NCI-H187 treated with DMSO at 0.1 percent for 48 hours (cell line): Measurements from ENCODE around the gene SEPTIN8.

Experiments used
- DNase-seq: peaks from one replicate; lab custom pipeline; 2025; lab: John Stamatoyannopoulos, UW

The SEPTIN8 gene

DNA sequence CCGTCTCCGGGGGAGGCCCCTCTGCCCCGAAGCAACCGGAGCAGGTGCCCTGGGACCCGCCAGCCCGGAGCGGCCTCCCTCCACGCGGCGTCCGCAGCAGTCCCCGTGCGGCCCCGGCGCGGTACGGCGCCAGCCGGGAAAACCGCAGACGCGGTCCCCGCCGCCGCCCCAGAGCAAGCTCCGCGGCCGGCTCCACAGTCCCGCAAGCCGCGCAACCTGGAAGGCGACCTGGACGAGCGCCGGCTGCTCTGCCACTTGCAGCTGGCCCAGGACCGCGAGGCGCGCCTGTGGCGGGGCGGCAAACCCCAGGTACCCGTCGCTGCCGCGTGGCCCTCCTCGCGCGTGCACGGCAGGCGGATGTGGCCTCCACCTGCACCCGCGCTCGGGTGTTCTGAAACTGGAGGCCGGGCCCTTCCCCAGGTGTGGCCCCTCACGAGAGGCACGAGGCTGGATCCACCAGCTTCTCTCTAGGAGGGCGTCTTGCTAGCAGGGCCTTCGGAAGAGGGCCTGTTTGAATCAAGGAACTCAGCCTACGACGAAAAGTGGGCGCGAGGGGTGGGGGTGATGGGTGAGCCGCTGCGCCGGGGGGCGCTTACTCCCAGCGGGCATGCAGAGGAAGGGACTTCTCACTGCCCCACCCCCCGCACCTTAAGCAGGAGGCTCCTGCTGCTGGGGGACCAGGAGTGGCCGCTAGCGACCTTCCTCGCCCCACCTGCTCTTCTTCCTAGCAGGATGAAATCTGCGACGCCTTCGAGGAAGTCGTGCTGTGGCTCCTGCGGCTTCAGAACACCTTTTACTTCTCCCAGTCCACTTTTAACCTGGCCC is 29.2 kb downstream of the SEPTIN8 start:
- DNase-seq = no peak

DNA sequence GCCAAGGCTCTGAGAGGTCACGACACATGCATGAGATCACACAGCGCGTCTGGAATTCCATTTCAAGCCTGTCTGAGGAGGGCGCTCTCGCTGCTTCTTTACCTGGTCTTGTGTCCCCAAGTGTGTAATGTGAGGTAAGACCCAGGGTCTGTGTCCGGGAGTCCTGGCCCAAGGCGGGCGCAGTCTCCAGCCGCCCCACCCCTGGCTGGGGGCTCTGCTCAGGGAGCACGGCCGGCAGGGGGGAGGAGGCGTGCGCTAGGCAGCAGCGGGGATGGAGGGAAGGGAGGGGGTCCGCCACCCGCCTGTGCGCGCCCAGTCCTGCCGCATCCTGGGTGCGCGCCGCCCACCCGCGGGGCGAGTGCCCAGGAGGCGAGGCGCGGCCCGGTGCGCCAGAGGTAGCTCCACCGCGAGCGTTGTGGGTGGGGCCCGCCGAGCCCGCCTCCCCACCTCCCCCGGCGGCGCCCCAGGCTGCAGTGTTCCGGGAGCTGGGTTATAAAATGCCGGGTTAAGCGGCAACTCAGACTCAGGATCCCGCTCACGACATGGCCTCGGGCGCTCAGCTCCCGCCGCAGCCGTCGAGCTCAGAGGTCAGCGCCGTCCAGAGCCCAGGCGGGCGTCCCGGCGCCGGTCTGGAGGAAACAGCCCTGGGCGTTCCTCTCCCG is 30.0 kb downstream of the SEPTIN8 start, which contains the start of gene CCNI2:
Gene CCNI2, plus strand, starts transcription at position 473 of the 662 bp plus-strand sequence. Its CDS starts 70 bp downstream, at position 543.
- DNase-seq = no peak

DNA sequence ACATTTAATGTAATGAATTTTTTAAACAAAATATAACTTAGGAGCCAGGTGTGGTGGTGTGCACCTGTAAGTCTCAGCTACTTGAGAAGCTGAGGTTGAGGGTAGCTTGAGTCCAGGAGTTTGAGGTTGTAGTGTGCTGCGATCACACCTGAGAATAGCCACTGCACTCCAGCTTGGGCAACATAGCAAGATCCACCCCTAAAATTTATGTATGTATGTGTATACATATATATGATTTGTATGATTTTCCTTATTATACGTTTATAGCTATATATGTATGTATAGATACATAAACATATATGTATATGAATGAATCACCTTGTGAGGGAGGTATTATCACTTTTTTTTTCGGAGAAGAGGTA is 30.5 kb downstream of the SEPTIN8 start:
- DNase-seq = no peak

DNA sequence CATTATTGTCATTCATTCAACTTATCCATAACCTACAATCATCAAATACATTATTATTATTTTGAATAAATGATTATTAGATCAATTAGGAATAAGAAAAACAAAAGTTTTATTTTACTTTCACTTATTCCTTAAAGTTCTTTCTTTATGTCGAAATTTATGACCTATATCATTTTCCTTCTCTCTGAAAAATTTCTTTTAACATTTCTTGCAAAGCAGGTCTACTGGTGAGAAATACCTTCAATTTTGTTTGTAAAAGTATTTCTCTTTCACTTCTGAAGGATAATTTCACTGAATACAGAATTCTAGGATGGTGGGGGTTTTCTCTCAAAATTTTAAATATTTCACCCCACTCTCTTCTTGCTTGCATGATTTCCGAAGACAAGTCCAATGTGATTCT is 32.4 kb downstream of the SEPTIN8 start:
- no peak for DNase-seq

DNA sequence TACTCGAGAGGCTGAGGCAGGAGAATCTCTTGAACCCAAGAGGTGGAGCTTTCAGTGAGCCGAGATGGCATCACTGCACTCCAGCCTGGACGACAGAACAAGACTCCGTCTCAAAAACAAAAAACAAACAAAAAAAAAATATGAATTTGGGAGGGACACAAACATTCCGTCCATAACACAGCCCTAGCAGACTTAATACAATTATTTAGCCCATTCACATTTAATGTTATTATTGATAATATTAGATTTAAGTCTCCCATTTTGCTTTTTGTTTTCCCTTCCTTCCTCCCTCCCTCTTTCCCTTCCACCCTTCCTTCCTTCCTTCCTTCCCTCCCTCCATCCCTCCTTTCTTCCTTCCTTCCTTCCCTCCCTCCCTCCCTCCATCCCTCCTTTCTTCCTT is 34.4 kb downstream of the SEPTIN8 start:
- DNase-seq = no peak

DNA sequence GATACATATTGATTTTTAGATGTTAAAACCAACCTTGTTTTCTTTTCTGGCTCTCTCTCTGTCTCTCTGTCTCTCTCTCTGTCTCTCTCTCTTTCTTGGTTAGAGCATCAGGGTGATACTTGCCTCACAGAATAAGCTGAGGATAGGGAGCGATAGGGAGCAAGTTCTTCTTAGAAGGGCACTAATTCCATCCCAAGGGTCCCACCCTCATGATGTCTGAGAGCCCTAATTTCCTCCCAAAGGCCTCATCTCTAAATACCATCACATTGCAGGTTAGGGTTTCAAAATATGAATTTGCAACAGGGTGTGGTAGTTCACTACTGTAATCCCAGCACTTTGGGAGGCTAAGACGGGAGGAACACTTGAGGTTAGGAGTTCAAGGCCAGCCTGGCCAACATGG is 34.9 kb downstream of the SEPTIN8 start:
- DNase-seq = no peak

DNA sequence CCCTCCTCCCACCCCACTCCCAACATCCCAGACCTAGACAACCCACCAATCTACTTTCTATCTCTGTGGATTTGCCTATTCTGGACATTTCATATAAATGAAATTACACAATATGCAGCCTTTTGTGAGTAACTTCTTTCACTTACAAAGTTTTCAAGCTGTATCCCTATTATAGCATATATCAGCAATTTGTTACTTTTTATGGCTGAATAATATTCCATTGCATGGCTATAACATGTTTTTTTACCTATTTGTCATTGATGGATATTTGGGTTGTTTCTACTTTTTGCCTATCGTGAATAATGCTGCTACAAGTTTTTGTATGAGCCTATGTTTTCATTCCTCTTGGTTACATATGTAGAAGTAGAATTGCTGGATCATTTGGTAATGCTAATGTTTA is 37.8 kb downstream of the SEPTIN8 start:
- no peak for DNase-seq

DNA sequence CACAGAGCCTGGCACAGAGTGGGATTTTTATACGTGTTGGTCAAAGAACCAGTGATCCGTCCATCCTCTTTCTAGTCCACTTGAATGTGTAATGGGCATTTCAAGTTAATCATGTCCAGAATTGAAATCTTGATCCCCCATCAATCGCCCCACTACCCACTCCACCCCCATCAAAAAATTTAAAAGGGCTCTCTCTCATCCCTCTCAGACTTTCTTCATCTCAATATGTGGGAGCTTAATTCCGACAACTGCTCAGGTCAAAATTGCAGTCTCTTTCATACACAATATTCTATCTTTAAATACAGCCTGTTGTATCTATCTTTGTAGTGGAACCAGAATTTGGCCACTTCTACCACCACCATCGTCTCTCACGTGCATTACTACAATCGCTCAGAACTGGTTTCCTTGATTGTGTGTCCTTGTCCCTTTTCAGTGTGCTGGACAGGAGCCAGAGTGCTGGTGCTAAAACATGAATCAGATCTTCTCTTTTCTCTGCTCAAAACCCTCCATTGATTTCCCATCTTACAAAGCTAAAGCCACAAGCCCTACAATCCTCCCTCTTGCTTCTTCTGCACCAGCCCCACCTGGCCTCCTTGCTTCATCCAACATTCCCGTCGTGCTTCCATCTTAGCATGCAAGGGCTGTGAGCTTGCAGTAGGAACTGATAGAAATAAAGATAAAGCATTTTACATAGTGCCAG is 38.9 kb downstream of the SEPTIN8 start:
- DNase-seq = no peak

DNA sequence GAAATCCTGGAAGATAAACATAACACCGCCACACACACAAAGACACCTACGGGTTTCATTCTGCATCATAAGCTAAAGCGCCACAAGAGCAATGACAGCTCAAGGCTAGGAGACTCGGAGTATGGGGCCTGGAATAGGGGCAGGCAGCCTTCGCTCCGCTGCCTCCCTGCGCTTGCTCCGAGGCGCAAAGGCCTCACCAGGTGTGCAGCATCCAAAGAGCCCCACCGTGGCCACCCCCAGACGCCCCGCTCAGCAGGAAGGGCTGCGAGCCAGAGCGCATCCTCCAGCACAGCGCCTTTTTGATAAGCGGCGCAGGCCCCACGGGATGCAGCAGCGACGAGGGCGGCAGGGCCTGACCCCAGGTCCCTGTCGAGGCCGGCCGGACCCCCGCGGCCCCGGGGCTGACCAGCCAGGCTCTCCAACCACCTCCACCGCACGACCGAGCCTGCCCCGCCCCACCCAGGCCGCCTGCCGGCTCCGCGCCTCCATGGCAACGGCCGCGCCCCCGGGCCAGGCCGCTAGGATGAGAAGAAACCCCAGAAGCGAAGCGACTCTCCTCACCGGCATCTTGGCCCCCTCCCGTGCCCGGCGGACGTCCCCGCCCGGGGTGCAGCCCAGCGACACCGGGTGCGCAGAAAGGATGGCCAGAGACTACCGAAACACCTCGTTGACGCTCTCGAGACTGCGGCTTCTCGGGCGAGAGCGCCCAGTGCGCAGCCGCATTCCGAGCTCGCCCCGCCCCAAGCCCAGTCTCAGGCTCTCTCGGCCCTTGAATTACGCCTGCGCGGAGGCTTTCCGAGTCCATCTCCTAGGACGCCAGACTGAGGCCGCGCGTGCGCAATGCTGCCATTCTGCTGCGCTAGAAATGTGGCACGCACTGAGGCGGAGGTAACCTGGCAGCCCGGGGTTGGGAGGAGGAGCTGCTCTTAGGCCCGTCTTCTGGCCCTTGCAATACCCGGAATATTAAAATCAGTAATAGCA is 39.9 kb downstream of the SEPTIN8 start, which contains the start of gene KIF3A:
Gene KIF3A, minus strand, starts transcription at position 694 of the 981 bp plus-strand sequence. Its CDS starts 127 bp downstream, at position 567.
- DNase-seq = peak; percentile 73

DNA sequence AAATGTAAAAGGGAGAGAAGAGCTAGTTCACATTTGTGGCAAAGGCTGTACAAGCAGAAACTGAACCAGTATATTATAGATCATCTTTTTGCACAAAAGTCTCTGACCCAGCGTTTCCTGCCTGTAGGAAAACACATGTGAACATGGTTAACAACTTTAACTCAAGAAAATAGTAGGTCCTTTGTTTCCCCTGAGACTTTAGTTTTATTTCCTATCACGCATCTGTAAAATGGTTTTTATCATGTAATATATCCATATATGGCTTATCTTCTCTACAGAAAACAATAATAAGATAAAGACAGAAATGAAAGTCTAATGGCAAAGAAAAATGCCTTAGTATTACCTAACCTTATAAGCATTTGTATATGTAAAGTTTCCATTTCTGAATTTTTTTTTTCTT is 42.4 kb downstream of the SEPTIN8 start:
- DNase-seq = no peak

DNA sequence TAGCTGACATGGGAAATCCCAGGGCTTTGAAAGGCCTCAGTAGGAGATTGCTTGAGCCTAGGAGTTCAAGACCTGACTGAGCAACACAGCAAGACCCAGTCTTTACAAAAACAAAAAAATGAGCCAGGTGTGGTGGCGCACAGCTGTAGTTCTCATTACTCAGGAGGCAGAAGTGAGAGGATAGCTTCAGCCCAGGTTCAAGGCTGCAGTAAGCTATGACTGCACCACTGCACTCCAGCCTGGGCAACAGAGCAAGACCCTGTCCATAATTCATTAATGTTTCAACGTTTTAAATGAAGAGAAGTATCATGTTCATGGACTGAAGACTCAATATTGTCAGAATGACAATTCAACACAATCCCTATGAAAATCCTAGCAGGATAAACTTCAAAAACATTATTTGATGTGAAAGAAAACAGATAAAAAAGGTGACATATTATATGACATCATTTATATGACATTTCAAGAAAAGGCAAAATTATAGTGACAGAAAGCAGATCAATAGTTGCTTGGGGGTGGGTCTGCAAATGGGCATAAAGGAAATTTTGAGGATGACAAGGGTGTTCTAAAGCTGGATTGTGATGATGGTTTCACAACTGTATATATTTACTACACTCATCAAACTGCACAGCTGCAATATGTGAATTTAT is 43.4 kb downstream of the SEPTIN8 start:
- DNase-seq = no peak

DNA sequence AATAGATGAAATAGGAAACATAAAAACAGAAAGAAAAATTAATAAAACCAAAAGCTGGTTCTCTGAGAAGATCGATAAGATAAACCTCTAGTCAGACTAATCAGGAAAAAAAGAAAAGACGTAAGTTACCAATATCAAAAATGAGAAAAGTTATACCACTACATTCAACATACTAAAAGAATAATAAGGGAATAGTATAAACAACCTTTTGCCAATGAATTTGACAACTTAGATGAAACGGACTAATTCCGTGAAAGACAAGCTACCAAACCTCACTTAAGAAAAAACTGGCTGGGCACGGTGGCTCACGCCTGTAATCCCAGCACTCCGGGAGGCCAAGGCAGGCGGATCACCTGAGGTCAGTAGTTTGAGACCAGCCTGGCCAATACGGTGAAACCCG is 47.1 kb downstream of the SEPTIN8 start:
- no peak for DNase-seq

DNA sequence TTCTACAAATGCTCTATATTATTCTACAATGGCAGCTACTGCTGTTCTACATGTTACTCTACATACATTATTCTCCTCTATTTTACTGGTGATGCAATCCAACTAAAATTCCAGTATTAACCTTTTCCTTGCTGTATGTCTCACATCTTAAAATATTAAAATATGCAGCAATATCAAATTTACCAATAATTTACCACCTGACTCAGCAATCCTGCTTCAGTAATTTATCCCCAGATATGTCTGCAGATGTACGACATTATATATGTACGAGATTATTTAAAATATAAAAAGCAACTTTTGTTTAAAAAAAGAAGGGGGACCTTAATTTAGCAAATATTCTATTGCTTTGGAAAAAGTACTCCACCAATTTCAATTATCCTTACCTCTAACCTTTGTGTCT is 51.3 kb downstream of the SEPTIN8 start:
- DNase-seq = no peak

DNA sequence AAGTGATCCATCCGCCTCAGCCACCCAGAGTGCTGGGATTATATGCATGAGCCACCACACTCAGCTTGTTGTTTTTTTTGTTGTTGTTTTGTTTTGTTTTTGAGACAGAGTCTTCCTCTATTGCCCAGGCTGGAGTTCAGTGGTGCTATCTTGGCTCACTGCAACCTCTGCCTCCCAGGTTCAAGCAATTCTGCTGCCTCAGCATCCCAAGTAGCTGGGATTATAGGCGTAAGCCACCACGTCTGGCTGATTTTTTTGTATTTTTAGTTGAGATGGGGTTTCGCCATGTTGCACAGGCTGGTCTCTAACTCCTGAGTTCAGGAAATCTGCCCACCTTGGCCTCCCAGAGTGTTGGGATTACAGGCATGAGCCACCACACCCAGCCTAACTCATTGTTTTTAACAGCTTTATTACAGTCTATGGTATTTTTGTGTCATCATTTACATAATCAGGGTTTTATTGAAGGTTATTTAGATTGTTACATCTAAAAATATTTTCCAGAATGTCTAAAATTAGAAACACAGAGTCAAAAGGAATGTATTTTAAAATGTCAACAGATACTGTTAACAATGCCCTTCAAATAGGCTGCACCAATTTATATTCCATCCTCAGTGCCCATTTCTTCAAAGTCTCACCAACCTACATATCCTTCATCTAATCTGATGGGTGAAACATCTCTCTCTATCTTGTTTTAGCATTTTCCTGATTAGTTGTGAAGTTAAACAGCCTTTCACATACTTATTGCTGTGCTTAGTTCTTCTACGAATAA is 58.3 kb downstream of the SEPTIN8 start:
- DNase-seq = no peak

DNA sequence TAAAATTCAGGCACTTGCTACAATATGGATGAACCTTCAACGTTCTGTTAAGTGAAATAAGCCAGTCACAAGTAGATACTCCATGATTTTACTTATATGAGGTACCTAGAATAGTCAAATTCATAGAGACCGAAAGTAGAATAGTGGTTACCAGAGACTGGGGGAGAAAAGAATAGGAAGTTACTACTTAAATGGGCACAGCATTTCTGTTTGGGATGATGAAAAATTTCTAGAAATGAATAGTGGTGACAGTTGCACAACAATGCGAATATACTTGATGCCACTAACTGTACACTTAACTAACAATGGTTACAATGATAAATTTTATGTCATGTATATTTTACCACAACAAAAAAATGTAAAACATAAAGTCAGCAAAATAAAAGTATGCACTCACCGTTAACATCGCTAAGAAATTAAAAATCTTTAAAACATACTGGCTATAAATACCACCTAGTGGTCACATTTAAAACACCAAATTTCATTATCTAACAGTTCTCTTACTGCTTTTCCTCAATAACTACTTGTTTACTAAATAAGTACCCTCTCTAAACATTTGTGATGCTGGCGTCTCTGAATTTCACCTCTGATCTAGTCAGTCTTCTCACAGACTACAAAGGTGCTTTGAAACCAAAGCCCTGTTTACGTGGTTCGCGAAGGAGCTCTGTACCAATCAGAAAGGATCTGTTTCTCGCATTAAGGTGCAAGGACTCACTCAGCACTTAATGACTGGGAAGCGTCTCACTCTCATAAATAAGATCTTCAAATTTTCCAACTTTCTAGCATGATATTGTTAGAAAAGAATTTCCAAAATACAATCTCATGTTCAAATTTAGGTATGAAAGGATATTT is 62.4 kb downstream of the SEPTIN8 start:
- no peak for DNase-seq

DNA sequence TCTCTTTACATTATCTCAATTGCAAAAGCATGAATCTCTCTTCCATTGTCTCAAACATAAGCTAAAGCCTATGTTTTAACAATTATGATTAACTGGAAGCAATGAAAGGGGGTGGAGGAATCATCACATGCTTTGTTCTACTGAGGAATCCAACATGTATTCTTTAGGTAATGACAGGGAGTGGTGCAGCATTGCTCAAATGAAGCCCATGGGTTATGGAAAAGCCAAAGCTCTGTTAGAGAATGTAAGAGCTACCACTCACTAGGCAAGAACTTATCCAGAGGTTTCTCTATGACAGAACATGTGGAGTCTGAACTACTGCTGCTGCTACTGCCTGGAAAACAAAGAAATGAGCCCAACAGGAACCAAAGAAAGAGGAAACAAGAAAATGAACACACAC is 68.4 kb downstream of the SEPTIN8 start:
- DNase-seq = no peak

DNA sequence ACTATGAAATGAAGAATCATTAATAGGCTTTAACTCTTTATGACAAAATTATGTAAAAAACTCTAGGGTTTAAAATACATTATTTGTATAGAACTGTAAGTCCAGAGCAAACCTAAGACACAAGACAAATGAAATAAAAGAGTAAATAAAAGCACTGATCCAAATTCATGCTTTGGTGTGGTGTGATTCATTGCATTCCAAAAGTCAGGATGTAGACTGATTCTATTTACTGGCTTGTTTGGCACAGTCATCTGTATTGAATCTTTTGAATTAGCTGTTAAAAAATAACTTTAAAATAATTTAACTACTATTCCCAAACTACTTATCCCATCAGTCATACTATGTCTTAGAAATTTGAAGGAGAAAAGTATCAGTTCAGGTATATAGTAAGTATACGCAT is 72.2 kb downstream of the SEPTIN8 start:
- no peak for DNase-seq
